IPS-15b (cell line): Measurements from ENCODE around the gene ZCCHC24.

Experiments
- H3K27me3 ChIP-seq: one replicate; pipeline ENCODE4 v1.6.1; 2013; ENCODE audit warnings: low read length; ENCODE audit not compliant: control insufficient read depth, insufficient read depth
- H3K36me3 ChIP-seq: one replicate; pipeline ENCODE4 v1.6.1; 2013; ENCODE audit warnings: low read length; ENCODE audit not compliant: control insufficient read depth, insufficient read depth
- H3K4me1 ChIP-seq: one replicate; pipeline ENCODE4 v1.6.1; 2013; ENCODE audit warnings: mild to moderate bottlenecking, low read length; ENCODE audit not compliant: control insufficient read depth, insufficient read depth
- H3K4me3 ChIP-seq: one replicate; pipeline ENCODE4 v1.5.1; 2013; ENCODE audit warnings: low read depth, low read length
- H3K9ac ChIP-seq: one replicate; pipeline ENCODE4 v1.6.1; 2013; ENCODE audit warnings: low read depth, mild to moderate bottlenecking, low read length
- H3K9me3 ChIP-seq: one replicate; pipeline ENCODE4 v1.6.1; 2013; ENCODE audit warnings: mild to moderate bottlenecking, low read length; ENCODE audit not compliant: control insufficient read depth, insufficient read depth

Gene ZCCHC24

GRCh38 chr10:79404231-79404609, 41.2 kb downstream of the ZCCHC24 start:
- Histone ChIP-seq H3K4me3 (no peak overlapping the region), H3K27me3 (no peaks in the 10 kb centered on the region), H3K9ac (no peak overlapping the region), H3K9me3 (no peaks in the 10 kb centered on the region), H3K4me1 (peaks cover 2% of the 10 kb centered on the region), H3K36me3 (no peaks in the 10 kb centered on the region)

GRCh38 chr10:79403441-79404230, 41.8 kb downstream of the ZCCHC24 start:
- no peak overlapping the region for H3K4me3 ChIP-seq
- H3K9me3 ChIP-seq, result no peaks in the 10 kb centered on the region
- no peaks in the 10 kb centered on the region for H3K27me3 ChIP-seq
- no peak overlapping the region for H3K9ac ChIP-seq
- H3K4me1 ChIP-seq, result peaks cover 4% of the 10 kb centered on the region
- H3K36me3 ChIP-seq, result no peaks in the 10 kb centered on the region

DNA sequence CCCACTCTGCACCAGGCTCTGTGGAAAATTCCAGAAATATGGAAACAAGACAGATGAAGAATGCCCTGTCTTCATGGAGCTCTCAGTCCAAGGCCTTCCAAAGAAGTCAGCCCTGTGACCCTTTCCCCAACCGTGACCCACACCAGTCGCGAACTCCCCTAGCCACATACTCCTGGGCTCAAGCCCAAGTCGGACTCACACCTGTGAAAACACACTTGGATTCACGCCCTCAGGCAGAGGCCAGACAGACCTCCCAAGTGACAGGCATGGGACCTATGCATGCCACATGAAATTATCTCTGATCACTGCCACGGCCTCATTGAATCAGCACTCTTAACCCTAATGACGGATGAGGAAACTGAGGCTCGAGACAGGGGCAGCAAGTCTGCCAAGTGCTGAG, 42.5 kb downstream of the ZCCHC24 start:
- Histone ChIP-seq H3K36me3 (no peaks in the 10 kb centered on the region), H3K9ac (no peak overlapping the region), H3K4me1 (peaks cover 4% of the 10 kb centered on the region), H3K4me3 (no peak overlapping the region), H3K27me3 (no peaks in the 10 kb centered on the region), H3K9me3 (no peaks in the 10 kb centered on the region)

GRCh38 chr10:79402625-79402946, 42.8 kb downstream of the ZCCHC24 start:
- no peak overlapping the region for H3K4me3 ChIP-seq
- H3K4me1 ChIP-seq, result peaks cover 4% of the 10 kb centered on the region
- H3K27me3 ChIP-seq, result no peaks in the 10 kb centered on the region
- H3K9me3 ChIP-seq, result no peaks in the 10 kb centered on the region
- H3K9ac ChIP-seq, result no peak overlapping the region
- no peaks in the 10 kb centered on the region for H3K36me3 ChIP-seq

DNA sequence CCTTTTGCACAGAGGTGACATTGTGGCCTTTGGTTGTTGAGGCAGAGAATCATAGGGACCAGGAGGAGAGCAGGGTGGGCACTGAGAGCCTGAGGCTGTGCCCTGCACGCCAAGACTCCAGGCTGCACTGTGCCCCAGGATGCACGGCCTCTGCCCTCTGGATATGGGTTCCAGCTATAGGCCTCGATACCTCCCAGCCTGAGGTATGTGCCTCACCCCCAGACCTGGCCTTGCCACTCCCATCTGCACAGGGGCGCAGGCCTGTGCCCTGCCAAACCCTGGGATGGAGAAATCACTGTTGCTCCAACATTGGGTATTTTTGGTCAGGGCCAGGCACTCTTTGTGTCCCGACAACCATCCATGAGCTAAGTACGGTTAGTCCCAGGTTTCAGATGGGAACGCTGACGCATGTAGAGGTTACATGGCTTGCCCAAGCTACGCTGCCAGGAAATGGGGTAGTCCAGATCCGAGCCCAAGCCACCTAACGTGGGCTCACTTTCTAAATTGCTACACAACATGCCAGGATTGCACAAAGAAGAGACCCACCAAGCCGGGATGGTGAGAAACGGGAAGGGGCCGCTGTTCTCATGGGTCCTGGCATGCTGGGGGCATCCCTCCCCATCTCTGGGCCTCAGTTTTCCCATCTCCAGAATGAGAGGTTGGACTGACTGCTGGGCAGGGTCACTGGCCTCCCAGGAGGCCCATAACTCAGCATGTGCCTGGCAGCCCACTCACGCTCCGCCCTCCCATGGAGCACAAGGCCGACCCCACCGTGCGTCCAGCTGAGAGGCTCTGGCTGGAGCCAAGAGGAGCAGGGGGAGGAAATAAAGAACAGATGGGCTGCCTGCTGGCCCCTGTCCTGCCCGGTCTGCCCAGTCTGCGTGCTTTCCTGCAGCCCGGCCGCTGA, 44.2 kb downstream of the ZCCHC24 start:
- H3K4me3 ChIP-seq, result no peak overlapping the region
- no peak overlapping the region for H3K9ac ChIP-seq
- H3K36me3 ChIP-seq, result no peaks in the 10 kb centered on the region
- H3K9me3 ChIP-seq, result no peaks in the 10 kb centered on the region
- H3K27me3 ChIP-seq, result no peaks in the 10 kb centered on the region
- H3K4me1 ChIP-seq, result peaks cover 4% of the 10 kb centered on the region

DNA sequence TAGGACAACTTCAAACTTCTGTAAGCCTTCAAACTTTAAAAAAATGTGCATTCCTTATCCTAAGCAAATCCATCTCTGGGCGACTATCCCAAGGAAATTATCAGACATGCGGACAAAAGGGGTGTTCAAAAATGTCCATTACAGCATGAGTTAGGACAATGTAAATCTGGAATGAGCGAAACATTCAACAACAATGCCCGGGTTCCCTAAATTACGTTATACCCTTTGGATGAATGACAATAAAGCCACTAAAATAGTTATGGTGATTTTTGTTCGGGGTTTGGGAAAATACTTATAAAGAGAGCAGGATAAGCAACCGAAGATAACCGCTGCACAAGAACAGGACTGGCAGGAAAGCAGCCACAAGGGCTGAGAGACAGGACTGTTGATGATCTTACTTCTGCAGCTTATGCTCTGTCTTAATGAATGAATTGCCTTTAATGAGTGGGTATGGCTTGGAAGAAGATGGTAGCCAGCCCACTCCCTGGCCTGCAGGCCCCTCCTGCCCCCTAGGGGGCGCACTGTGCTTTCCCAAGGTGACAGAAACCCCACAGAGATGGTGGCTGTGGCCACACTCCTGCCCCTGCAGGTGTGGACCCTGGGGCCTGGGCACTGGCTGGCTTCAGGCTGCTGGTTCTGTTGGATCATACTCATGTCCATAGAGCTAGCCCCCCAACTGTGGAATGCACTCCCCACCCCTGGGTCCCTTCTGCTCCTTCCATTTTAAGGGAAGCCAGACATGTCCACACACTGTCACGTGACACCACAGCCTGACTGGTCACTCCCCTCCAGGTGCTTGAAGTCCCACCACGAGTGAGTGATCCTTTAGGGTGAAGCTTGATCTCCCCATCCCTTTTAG, 45.0 kb downstream of the ZCCHC24 start:
- Histone ChIP-seq H3K27me3 (no peaks in the 10 kb centered on the region), H3K4me1 (peaks cover 4% of the 10 kb centered on the region), H3K36me3 (no peaks in the 10 kb centered on the region), H3K9ac (no peak overlapping the region), H3K9me3 (no peaks in the 10 kb centered on the region), H3K4me3 (no peak overlapping the region)

- Histone ChIP-seq H3K4me3 (no peak overlapping the region), H3K36me3 (peaks cover under 1% of the 10 kb centered on the region), H3K9me3 (no peaks in the 10 kb centered on the region), H3K9ac (no peak overlapping the region), H3K27me3 (no peaks in the 10 kb centered on the region), H3K4me1 (peaks cover 4% of the 10 kb centered on the region)
Observed at GRCh38 chr10:79399223-79399831, 46.1 kb downstream of the ZCCHC24 start.

GRCh38 chr10:79398642-79399041, 46.8 kb downstream of the ZCCHC24 start:
- Histone ChIP-seq H3K9ac (no peak overlapping the region), H3K4me1 (peaks cover 4% of the 10 kb centered on the region), H3K9me3 (no peaks in the 10 kb centered on the region), H3K36me3 (peaks cover 6% of the 10 kb centered on the region), H3K4me3 (no peak overlapping the region), H3K27me3 (no peaks in the 10 kb centered on the region)

- H3K36me3 ChIP-seq, result peaks cover 6% of the 10 kb centered on the region
- no peak overlapping the region for H3K9ac ChIP-seq
- no peaks in the 10 kb centered on the region for H3K27me3 ChIP-seq
- no peak overlapping the region for H3K4me3 ChIP-seq
- H3K4me1 ChIP-seq, result peaks cover 2% of the 10 kb centered on the region
- H3K9me3 ChIP-seq, result no peaks in the 10 kb centered on the region
Observed at GRCh38 chr10:79397575-79398303, 47.7 kb downstream of the ZCCHC24 start.

DNA sequence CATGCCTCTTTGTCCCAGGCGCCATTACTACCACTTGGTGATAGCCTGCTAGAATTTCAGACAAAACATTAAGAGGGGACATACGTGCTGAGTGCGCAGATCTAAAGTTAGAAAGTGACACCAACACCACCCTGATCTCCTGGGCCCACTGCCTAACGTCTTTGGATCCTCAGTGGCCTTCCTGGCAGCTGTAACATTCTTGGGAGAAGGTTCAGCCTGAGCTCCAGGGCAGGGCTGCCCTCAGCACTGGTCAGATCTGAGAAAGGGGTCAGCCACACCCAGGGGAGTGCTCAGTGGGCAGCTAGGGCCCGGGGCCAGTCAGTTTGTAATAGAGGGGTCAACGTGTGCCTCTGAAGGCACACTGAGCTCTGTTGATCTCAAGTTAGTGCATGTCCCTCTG, 48.4 kb downstream of the ZCCHC24 start:
- Histone ChIP-seq H3K27me3 (no peaks in the 10 kb centered on the region), H3K9me3 (no peaks in the 10 kb centered on the region), H3K4me3 (no peak overlapping the region), H3K36me3 (peaks cover 6% of the 10 kb centered on the region), H3K4me1 (peaks cover 2% of the 10 kb centered on the region), H3K9ac (no peak overlapping the region)

DNA sequence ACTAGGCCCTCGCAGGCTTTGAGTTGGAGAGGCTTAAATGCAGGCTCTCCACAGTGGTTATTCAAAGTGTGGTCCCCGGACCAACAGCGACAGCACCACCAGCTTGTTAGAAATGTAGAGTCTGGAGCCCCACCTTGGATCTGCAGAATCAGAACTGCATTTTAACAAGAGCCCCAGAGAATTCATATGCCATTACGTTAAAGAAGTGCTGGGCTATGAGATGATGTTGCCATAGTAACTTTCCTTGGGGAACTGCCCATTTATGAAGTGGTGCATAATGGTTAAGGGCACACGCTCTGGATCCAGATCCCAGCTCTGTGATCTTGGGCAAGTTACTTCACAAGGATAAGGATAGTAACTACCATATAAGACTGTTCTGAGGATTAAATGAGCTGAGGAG, 48.9 kb downstream of the ZCCHC24 start:
- no peaks in the 10 kb centered on the region for H3K9me3 ChIP-seq
- H3K9ac ChIP-seq, result no peak overlapping the region
- peaks cover 2% of the 10 kb centered on the region for H3K4me1 ChIP-seq
- no peaks in the 10 kb centered on the region for H3K27me3 ChIP-seq
- H3K4me3 ChIP-seq, result no peak overlapping the region
- H3K36me3 ChIP-seq, result peaks cover 6% of the 10 kb centered on the region
